Endothelial cell of umbilical vein (primary cell): ENCODE data around the gene CELF2. TPM values are rescaled to one million over a fixed set of nuclear protein-coding genes. Genes with fewer than 3 reads are reported as not detected.

ENCODE experiments used
- BruUV-seq: library from RNA; stranded (reverse); fragments of 400-500 nt; replicated peaks from 2 replicates; lab custom pipeline; 2021; lab: Mats Ljungman, UMichigan
- CTCF ChIA-PET: fragments of 300-600, 350-600 bp; sonication (Branson Sonifier 250); formaldehyde crosslinking; loops from one replicate; lab custom pipeline; 2021; ENCODE audit warnings: antibody characterized with exemption, inconsistent platforms; lab: Charles Lee
- POLR2A ChIA-PET: fragments of 300-600, 350-600 bp; sonication (Branson Sonifier 250); formaldehyde crosslinking; loops from one replicate; lab custom pipeline; 2021; ENCODE audit warnings: antibody characterized with exemption, inconsistent platforms; lab: Charles Lee
- DNase-seq: peaks from one replicate; pipeline ENCODE4 v3.0.0-alpha.2; 2011; ENCODE audit warnings: low read depth, low spot score
- FAIRE-seq: peaks from 2 replicates; lab custom pipeline; 2011; peaks lifted over from hg19 to GRCh38; lab: Jason Lieb, UNC
- H2AFZ ChIP-seq: 2 replicates; pipeline ENCODE4 v1.6.0; 2012; ENCODE audit warnings: low read depth, low read length, control low read depth, inconsistent platforms
- H3K27ac ChIP-seq: 2 replicates; pipeline ENCODE4 v1.5.1; 2011; ENCODE audit warnings: low read depth, mild to moderate bottlenecking, control low read depth, low read length, moderate library complexity; ENCODE audit not compliant: insufficient read depth
- H3K27me3 ChIP-seq, 2 experiments: 2 replicates each; pipeline versions ENCODE4 v1.6.0 to v1.6.1; 2011; ENCODE audit warnings: low read length in 2 of 2, mixed read lengths in 1 of 2; ENCODE audit not compliant: control insufficient read depth in 2 of 2, insufficient read depth in 2 of 2
- H3K36me3 ChIP-seq, 2 experiments: 2 replicates in 1 of 2; 3 replicates in 1 of 2; pipeline ENCODE4 v1.5.1; 2011; ENCODE audit warnings: low read length in 2 of 2, mild to moderate bottlenecking in 1 of 2, moderate library complexity in 1 of 2; ENCODE audit not compliant: control insufficient read depth in 2 of 2, insufficient read depth in 2 of 2; ENCODE audit errors: extremely low read depth in 1 of 2
- H3K4me1 ChIP-seq: 3 replicates; pipeline ENCODE4 v1.5.1; 2011; ENCODE audit warnings: mild to moderate bottlenecking, low read length; ENCODE audit not compliant: control insufficient read depth, insufficient read depth; ENCODE audit errors: extremely low read depth
- H3K4me2 ChIP-seq: 2 replicates; pipeline ENCODE4 v1.6.1; 2011; ENCODE audit warnings: low read length, control low read depth, mixed read lengths; ENCODE audit not compliant: insufficient read depth
- H3K4me3 ChIP-seq, 3 experiments: fragments of 200-600 bp in 1 of 3; sonication (generic), shearing (Covaris generic) in 1 of 3; replicated peaks in 1 of 3; 2 replicates each; pipeline ENCODE4 v1.5.1; 2011 to 2016; ENCODE audit warnings: control low read depth in 3 of 3, low read length in 3 of 3, mild to moderate bottlenecking in 2 of 3, inconsistent platforms in 1 of 3, low read depth in 1 of 3, moderate library complexity in 1 of 3; ENCODE audit not compliant: insufficient read depth in 1 of 3
- H3K79me2 ChIP-seq: 2 replicates; pipeline ENCODE4 v1.6.0; 2012; ENCODE audit warnings: low read length, inconsistent platforms; ENCODE audit not compliant: control insufficient read depth, insufficient read depth
- H3K9ac ChIP-seq: replicated peaks from 2 replicates; pipeline ENCODE3; 2011; ENCODE audit warnings: low read length, control low read depth; ENCODE audit not compliant: insufficient read depth; ENCODE audit errors: extremely low read depth
- H3K9me1 ChIP-seq: replicated peaks from 3 replicates; pipeline ENCODE4 v1.6.0; 2011; ENCODE audit warnings: mild to moderate bottlenecking, low read length; ENCODE audit not compliant: control insufficient read depth, insufficient read depth; ENCODE audit errors: extremely low read depth
- H3K9me3 ChIP-seq: replicated peaks from 2 replicates; pipeline ENCODE4 v1.5.1; 2012; ENCODE audit warnings: low read length, inconsistent platforms; ENCODE audit not compliant: control insufficient read depth, insufficient read depth
- H4K20me1 ChIP-seq: replicated peaks from 2 replicates; pipeline ENCODE3; 2011; ENCODE audit warnings: mild to moderate bottlenecking, low read length; ENCODE audit not compliant: control insufficient read depth, insufficient read depth; ENCODE audit errors: extremely low read depth
- CTCF ChIP-seq, 2 donors: IDR thresholded peaks; 1 replicate in 1 of 2; 2 replicates in 1 of 2; pipeline ENCODE4 v1.5.1; 2011; ENCODE audit warnings: low read length in 2 of 2, mild to moderate bottlenecking in 2 of 2, moderate library complexity in 2 of 2, control low read depth in 1 of 2, inconsistent platforms in 1 of 2, low read depth in 1 of 2; ENCODE audit not compliant: insufficient read depth in 1 of 2; ENCODE audit errors: extremely low read depth in 1 of 2
- EZH2 ChIP-seq: IDR thresholded peaks from 2 replicates; pipeline ENCODE4 v1.6.1; 2012; ENCODE audit warnings: borderline replicate concordance, low read depth, mild to moderate bottlenecking, moderate library complexity, low read length, inconsistent platforms; ENCODE audit not compliant: severe bottlenecking
- FOS ChIP-seq: IDR thresholded peaks from 2 replicates; pipeline ENCODE4 v1.6.1; 2011; ENCODE audit warnings: mild to moderate bottlenecking, low read length, moderate library complexity, borderline replicate concordance; ENCODE audit not compliant: insufficient read depth
- GATA2 ChIP-seq: IDR thresholded peaks from 2 replicates; pipeline ENCODE4 v1.7.0; 2011; ENCODE audit warnings: low read depth, mild to moderate bottlenecking, moderate library complexity, mixed read lengths, low read length; ENCODE audit not compliant: insufficient read length, insufficient read depth
- JUN ChIP-seq: IDR thresholded peaks from 2 replicates; pipeline ENCODE4 v1.6.1; 2011; ENCODE audit warnings: borderline replicate concordance, low read depth; ENCODE audit not compliant: insufficient read length, insufficient read depth
- MYC ChIP-seq: IDR thresholded peaks from one replicate; pipeline ENCODE4 v1.6.1; 2011; ENCODE audit warnings: mild to moderate bottlenecking, low read depth, low read length
- POLR2A ChIP-seq: IDR thresholded peaks from 2 replicates; pipeline ENCODE4 v1.6.1; 2012; ENCODE audit warnings: low read depth, mild to moderate bottlenecking, control low read depth, low read length
- POLR2AphosphoS5 ChIP-seq: IDR thresholded peaks from 2 replicates; pipeline ENCODE4 v1.6.1; 2012; ENCODE audit warnings: low read depth, mild to moderate bottlenecking, control low read depth, low read length, moderate library complexity; ENCODE audit not compliant: insufficient read depth
- dilution Hi-C: fragments of 300-500 bp; cut with MboI; formaldehyde crosslinking; loops from one replicate; pipeline ENCODE4 v1.15.0; 2019; ENCODE audit warnings: low sequenced_read_pairs; ENCODE audit not compliant: extremely low pct_ligation_motif_present
- intact Hi-C: fragments of 100-400 bp; cut with micrococcal nuclease; formaldehyde crosslinking; loops from one replicate; pipeline ENCODE4 v1.10.0; 2022
- polyA plus RNA-seq, 4 experiments: library from polyadenylated mRNA; depleted of rRNA in 3 of 4; stranded (reverse) in 3 of 4; unstranded in 1 of 4; fragments of >200 nt; gene quantifications; 2 replicates each; pipeline versions ENCODE4 v1.2.1 to v1.2.3, GENCODE V29; 2011 to 2012; ENCODE audit warnings: missing spikeins in 1 of 4
- total RNA-seq: library from RNA; stranded (reverse); gene quantifications from 2 replicates; pipeline ENCODE4 v1.2.3, GENCODE V29; 2021
- TF ChIP-seq, protein P1 (sequence below): IDR thresholded peaks from 2 replicates; pipeline ENCODE4 v1.6.1; 2011; ENCODE audit not compliant: insufficient read depth, insufficient read length

CELF2 gene
- total and polyA plus RNA-seq, 2 donors (not counting 3 experiments of a cell fraction or from before 2014, with no cell fraction given), result 21.6 to 42.6 TPM

- no peaks in the 10 kb centered on the region for H3K9me3 ChIP-seq
- H3K4me3 ChIP-seq, result no peak overlapping the region
- no peaks in the 10 kb centered on the region for H4K20me1 ChIP-seq
- H3K27ac ChIP-seq, result no peak overlapping the region
- TF ChIP-seq POLR2A, result no peak
- no peak for TF ChIP-seq FOS
- no peak for TF ChIP-seq POLR2AphosphoS5
- no peak for TF ChIP-seq EZH2
- TF ChIP-seq, protein P1, sequence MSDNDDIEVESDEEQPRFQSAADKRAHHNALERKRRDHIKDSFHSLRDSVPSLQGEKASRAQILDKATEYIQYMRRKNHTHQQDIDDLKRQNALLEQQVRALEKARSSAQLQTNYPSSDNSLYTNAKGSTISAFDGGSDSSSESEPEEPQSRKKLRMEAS, result no peak
- no peak for TF ChIP-seq MYC
- TF ChIP-seq JUN, result no peak
- TF ChIP-seq CTCF (IDR thresholded peaks at IDR 0.05; ENCODE audit: extremely low read depth in 1 of 2, insufficient read depth in 1 of 2, low read depth in 1 of 2, low read length in 2 of 2), result no peak
- TF ChIP-seq GATA2, result no peak
- dilution Hi-C loops (no loop called here), intact Hi-C loops (no loop called here)
- H3K4me2 ChIP-seq, result no peak overlapping the region
- ChIA-PET CTCF (no interaction called here), POLR2A (no interaction called here)
- no peaks in the 10 kb centered on the region for H3K9me1 ChIP-seq
- H3K9ac ChIP-seq, result no peak overlapping the region
- no peaks in the 10 kb centered on the region for H3K79me2 ChIP-seq
- DNase-seq (no peak), FAIRE-seq (no peak)
- no peak overlapping the region for H2AFZ ChIP-seq
- H3K27me3 ChIP-seq, result no peaks in the 10 kb centered on the region
- no peaks in the 10 kb centered on the region for H3K36me3 ChIP-seq
- no TSS peak for BruUV-seq
- H3K4me1 ChIP-seq, result no peaks in the 10 kb centered on the region
Measured at GRCh38 chr10:11158080-11158479, 140.4 kb downstream of the CELF2 start.
